ENCODE results near the gene C3orf49.

GRCh38 chr3:63857311-63857710 is 38.2 kb downstream of the C3orf49 start:
- TF ChIP-seq CTCF (IDR thresholded peaks at IDR 0.05) (no peak), EZH2 (IDR thresholded peaks at IDR 0.05) (no peak)
